HG03457 (cell line): ENCODE results near the gene STING1.
A peak's percentile ranks its signal among the peaks of the same experiment; 100 is the strongest.
"Not testable (repeated sequence)": the region's sequence is repeated elsewhere in the genome, so short reads cannot be mapped to it uniquely, and the experiment has no call there.

ENCODE experiments used
- ATAC-seq: cut with Tn5 transposase; IDR thresholded peaks from one replicate; pipeline ENCODE4 v1.9.1; 2021; ENCODE audit warnings: moderate number of reproducible peaks; ENCODE audit not compliant: unreplicated experiment

STING1 gene

GRCh38 chr5:139482050-139482889 is at the start of gene STING1:
Gene STING1, minus strand, starts transcription at chr5:139482758. Its CDS starts 1,054 bp downstream, at chr5:139481704.
- ATAC-seq = no peak

DNA sequence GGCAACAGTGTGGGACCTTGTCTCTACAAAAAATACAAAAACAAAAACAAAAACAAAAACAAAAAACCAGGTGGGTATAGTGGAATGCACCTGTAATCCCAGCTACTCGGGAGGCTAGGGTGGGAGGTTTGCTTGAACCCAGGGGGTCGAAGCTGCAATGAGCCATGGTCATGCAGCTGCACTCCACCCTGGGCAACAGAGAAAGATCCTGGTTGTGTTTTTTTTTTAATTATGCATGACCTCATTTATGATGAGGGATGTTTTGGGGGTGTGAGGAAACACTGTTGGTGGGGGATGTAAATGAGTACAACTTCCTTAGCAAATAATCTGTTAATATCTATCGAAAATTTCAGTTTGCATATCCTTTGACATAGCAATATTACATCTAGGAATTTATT is 49.2 kb upstream of the STING1 start:
- ATAC-seq = no peak

- ATAC-seq = not testable (repeated sequence)
Measured at GRCh38 chr5:139530079-139530478, 47.5 kb upstream of the STING1 start.

DNA sequence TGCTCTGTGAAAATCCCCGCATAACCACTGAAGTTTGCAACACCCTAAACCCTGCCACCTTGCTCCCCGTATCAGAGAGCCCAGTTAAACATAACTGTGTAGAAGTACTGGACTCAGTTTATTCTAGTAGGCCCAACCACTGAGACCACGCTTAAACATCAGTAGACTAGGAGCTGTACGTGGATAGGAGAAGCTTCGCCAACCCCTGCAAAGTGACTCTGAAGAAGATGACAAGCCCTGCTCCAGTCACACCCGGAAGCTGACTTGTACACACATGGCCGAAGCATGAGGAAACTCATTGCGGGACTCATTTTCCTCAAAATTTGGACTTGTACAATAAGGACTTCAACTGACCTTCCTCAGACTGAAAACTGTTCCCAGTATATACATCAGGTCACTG is 46.1 kb upstream of the STING1 start:
- not testable (repeated sequence) for ATAC-seq

GRCh38 chr5:139527896-139528467 is 45.4 kb upstream of the STING1 start:
- ATAC-seq = not testable (repeated sequence)

DNA sequence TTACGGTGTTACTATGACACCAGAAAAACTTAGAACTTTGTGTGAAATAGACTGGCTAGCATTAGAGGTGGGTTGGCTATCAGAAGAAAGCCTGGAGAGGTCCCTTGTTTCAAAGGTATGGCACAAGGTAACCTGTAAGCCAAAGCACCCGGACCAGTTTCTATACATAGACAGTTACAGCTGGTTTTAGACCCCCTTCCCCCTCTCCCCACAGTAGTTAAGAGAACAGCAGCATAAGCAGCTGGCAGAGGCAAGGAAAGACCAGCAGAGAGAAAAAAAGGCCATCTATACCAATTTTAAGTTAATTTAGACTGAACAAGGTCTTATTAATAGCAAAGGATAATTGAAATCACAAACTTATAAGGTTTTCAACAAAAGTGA is 44.5 kb upstream of the STING1 start:
- ATAC-seq = not testable (repeated sequence)

GRCh38 chr5:139526309-139527089 is 43.9 kb upstream of the STING1 start:
- not testable (repeated sequence) for ATAC-seq

DNA sequence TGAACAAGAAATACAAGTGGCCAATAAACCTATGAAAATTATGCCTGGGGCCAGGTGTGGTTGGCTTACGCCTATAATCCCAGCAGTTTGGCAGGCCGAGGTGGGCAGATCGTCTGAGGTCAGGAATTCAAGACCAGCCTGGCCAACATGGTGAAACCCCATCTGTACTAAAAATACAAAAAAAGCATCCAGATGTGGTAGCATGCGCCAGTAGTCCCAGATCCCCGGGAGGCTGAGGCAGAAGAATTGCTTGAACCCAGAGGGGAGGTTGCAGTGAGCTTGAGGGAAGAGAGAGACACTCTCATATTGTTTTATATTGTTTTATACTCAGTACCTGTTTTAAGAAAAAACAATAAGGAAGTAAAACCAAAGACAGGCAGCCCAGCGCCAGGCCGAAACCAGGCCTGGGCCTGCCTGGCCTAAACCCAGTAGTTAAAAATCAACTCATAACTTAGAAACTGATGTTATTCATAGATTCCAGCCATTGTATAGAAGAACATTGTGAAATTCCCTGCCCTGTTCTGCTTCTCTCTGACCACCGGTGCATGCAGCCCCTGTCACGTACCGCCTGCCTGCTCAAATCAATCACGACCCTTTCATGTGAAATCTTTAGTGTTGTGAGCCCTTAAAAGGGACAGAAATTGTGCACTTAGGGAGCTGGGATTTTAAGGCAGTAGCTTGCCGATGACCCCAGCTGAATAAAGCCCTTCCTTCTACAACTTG is 43.2 kb upstream of the STING1 start:
- not testable (repeated sequence) for ATAC-seq

GRCh38 chr5:139524940-139525585 is 42.5 kb upstream of the STING1 start:
- no peak for ATAC-seq

DNA sequence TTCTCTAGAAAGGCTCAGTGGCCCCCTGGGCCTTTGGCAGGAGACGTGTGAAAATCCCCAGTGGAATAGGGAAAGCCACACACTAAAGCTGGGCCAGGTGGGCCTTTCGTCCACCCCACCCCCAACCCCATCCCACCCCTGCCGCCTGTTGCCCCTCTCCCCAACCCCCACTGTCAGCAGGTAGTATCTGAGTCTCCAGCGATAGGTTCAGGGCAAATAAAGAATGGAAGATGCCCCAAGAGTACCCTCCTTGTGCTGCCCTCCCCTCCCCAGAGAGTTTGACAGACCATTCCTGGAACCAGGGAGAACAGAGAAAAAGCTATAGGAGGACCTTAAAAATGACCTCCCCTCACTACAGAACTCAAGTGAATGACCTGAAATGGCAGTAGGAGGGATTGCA is 41.9 kb upstream of the STING1 start:
- ATAC-seq = no peak

GRCh38 chr5:139523635-139524445 is 41.3 kb upstream of the STING1 start:
- no peak for ATAC-seq

GRCh38 chr5:139517683-139518564 is 35.4 kb upstream of the STING1 start:
- peak; percentile 71 for ATAC-seq

- no peak for ATAC-seq
Measured at GRCh38 chr5:139514486-139514856, 31.9 kb upstream of the STING1 start.

DNA sequence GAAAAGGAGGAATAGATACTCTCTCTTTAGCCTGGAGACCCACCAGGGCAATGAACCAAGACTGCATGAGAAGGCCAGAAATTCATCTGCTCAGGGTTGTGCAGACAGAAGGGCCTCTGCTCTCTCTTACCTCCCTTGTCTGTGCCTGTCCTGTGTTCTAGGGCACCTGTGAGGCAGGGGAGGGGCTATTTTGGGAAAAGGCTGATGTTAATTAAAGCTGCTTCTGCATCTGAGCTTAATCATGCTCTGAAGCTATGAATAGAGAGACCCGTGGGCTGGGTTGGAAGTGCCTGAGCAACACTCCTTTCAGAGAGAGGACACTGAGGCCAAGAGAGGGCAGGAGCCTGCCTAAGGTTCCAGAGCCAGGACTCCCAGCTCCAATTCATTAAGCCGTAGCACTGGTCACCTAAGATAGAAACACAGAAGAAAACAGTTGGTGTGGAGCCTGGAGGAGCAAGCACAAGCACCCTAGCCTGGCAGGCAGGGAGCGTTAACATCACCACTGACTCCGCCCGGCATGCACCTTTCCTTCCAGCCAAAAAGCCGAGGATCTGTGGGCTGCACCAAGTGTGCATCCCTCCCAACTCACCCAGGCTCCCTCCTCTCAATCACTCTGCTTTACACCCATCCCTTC is 31.4 kb upstream of the STING1 start:
- ATAC-seq = no peak

- ATAC-seq = peak; percentile 56
Measured at GRCh38 chr5:139513434-139513833, 30.9 kb upstream of the STING1 start.

- no peak for ATAC-seq
Measured at GRCh38 chr5:139512786-139513390, 30.3 kb upstream of the STING1 start.

DNA sequence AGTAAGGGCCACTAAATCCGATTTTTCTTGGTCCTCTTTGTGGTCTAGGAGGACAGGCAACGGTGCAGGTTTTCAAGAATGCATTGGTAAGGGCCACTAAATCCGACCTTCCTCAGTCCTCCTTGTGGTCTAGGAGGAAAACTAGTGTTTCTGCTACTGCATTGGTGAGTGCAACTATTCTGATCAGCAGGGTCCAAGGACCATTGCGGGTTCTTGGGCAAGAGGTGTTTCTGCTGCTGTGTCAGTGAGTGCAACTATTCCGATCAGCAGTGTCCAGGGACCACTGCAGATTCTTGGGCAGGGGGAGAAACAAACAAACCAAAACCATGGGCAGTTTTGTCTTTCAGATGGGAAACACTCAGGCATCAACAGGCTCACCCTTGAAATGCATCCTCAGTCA is 22.2 kb upstream of the STING1 start:
- ATAC-seq = not testable (repeated sequence)

- ATAC-seq = not testable (repeated sequence)
Measured at GRCh38 chr5:139503879-139504278, 21.3 kb upstream of the STING1 start.
